ENCODE results near the gene FGGY. TPM values are rescaled to one million over a fixed set of nuclear protein-coding genes. Genes with fewer than 3 reads are reported as not detected.

The FGGY gene
- total RNA-seq, 1 donor from 2014 or later: 20.5 TPM

DNA sequence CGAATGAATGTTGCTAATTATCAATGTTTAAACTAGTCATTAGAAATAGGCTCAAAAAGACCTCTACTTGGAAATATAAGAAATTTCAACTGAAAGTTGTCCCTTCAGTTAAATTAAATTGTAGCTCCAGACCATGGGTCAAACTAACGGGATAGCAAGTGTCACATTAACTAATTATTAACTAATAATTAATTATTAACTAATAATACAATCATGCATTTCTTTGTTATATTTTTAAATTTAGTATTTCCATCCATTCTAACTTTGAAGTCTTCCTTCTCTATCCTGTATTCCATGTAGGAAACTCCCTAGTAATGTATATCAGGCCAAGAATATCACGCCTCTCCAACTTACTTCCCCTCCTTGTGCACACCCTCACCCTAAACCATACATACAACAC lies 474.5 kb downstream of the FGGY start:
- intact Hi-C loops (cut with DNase I): no loop called here
- DNase-seq (ENCODE audit: low spot score): no peak

- intact Hi-C loops (cut with DNase I): no loop called here
- no peak for DNase-seq (ENCODE audit: low spot score)
These were observed 478.6 kb downstream of the FGGY start for GRCh38 chr1:59775480-59775879.

DNA sequence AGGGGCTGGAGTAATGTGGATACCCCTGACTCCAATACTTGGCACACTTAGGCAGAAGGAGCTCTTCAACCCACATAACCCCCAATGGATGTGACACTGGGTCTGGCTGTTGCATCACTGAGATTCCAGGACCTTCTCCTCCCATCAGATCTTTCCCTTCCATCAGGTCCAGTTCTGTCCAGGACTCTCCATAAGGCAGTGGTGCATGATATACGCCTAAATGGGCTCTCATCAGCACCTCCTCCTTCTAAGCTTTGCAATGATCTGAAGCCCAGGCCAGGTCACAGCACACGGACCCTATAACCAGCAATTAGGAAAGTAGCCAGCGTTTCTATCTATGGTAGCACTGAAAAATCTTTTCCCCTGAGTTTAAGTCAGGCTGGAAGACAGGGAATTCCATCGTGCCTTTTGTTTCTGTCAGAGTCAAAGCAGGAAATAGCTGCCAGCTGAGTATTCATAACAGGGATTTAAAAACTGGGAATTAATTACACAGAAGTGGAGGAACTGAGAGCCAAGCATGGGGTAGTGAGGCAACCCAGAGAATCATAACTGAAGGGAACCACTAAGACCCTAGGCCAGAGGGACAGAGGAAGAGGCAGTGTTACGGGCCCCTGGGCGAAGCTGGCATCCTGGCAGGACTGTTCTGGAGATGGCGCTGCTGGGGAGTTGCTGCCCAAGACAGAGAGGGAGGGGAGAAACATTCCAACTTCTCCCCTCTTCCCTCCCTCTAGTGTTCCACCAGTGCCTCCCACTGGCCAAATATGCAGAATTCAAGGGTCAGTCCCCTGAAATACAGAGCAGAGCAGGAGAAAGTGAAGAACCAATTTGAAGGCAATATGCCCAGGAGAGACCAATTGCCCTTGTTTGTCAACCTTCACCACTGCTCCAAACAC lies 480.3 kb downstream of the FGGY start:
- no peak for DNase-seq (ENCODE audit: low spot score)
- intact Hi-C loops (cut with DNase I): no loop called here

- no peak for DNase-seq (ENCODE audit: low spot score)
- intact Hi-C loops (cut with DNase I): no loop called here
These were observed 483.1 kb downstream of the FGGY start for GRCh38 chr1:59779949-59780348.

DNA sequence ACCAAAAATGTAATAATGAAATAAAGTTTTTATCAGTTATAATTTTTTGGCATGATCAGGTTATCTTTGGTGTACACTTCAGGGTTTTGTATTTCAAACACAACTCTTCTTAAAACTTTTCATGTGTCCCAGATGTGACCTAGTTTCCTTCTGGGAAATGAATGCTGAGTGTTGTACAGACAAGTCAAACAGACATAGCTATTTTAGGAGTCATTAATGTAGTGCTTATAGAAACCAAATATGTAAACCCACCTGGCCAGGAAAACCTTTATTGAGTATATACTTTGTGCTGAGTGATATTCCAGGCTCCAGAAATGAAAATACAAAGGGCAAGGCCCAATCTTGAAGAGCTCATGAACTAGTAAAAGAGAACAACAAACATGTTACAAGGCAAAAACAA lies 491.9 kb downstream of the FGGY start:
- intact Hi-C loops (cut with DNase I): no loop called here
- DNase-seq (ENCODE audit: low spot score): no peak

DNA sequence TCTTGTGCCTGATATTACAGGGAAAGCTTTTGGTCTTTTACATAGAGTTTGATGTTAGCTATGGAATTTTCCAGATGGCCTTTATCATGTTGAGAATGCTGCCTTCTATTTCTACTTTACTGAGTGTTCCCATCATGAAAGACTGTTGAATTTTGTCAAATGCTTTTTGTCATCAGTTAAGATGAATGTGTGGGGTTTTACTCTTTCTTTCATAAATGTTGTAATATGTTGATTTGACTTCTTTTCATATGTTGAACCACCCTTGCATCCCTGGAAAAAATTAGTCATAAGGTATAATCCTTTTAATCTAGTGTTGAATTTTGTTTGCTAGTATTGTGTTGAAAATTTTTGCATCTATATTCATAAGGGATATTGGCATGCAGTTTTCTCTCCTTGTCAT lies 501.7 kb downstream of the FGGY start:
- no peak for DNase-seq (ENCODE audit: low spot score)
- intact Hi-C loops (cut with DNase I): no loop called here

GRCh38 chr1:59803458-59804038 lies 506.7 kb downstream of the FGGY start:
- intact Hi-C loops (cut with DNase I): no loop called here
- DNase-seq (ENCODE audit: low spot score): no peak

DNA sequence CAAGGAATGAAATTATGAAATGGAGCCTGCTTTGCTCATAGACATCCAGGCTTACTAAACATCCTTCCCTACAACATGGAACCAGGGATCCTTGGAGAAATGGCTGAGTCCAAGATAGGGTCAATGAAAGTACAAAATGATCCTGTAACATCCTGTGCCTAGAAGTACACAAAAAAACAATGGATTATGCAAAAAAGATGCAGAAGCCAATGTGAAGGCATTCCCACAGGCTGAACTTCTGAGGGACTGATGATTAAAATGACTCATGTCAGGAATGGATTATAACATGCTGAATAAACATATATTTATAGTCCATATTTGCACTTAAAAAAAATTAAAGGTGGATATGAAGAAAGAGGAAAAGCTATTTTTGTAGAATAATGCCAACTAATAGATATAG lies 507.4 kb downstream of the FGGY start:
- intact Hi-C loops (cut with DNase I): no loop called here

DNA sequence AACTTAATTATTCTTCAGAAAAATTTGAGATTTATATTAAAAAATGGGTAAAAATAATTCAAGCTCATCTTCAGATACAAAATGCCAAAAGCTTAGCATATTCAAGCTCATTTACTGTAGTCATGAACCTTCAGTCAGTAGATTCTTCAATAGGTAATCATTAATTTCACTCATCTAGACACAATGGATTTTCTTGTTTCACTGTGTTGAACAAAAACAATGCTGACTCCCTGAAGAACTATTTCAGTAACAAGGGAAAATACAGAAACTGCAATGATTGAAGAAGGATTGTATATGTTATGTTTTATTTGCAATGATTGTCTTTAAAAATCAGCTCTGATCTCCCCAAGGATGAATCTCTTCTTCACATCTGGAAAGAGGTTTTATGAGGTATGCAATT lies 508.7 kb downstream of the FGGY start:
- DNase-seq (ENCODE audit: low spot score): no peak
- intact Hi-C loops (cut with DNase I): no loop called here

More for the DNA sequence above, 507.4 kb downstream of the FGGY start:
- DNase-seq (ENCODE audit: low spot score): no peak

Small RNA genes lying within 50 kb of the gene (microRNA-seq; reads per million reads assigned to microRNA genes)
- not detected for gene MIR4711
